Neural progenitor cell (in vitro differentiated cells): ENCODE results near the gene LRRC15. TPM values are rescaled to one million over a fixed set of nuclear protein-coding genes. Genes with fewer than 3 reads are reported as not detected.

Experiments used
- DNase-seq: peaks from one replicate; pipeline ENCODE4 v3.0.0-alpha.2; 2016; ENCODE audit warnings: low spot score
- H2AFZ ChIP-seq: fragments of 200-600 bp; sonication (generic); replicated peaks from 2 replicates; pipeline ENCODE4 v1.6.1; 2016; ENCODE audit warnings: antibody characterized with exemption
- H3F3A ChIP-seq: fragments of 200-600 bp; sonication (generic); 2 replicates; pipeline ENCODE4 v1.6.1; 2016; ENCODE audit warnings: antibody characterized with exemption, low read depth
- H3K27ac ChIP-seq: fragments of 200-600 bp; sonication (generic); 2 replicates; pipeline ENCODE4 v1.5.1; 2016; ENCODE audit warnings: mild to moderate bottlenecking
- H3K27me3 ChIP-seq: fragments of 200-600 bp; sonication (generic); 2 replicates; pipeline ENCODE4 v1.6.1; 2016; ENCODE audit warnings: mild to moderate bottlenecking, moderate library complexity
- H3K36me3 ChIP-seq: fragments of 200-600 bp; sonication (generic); 2 replicates; pipeline ENCODE4 v1.5.1; 2016
- H3K4me1 ChIP-seq: fragments of 200-600 bp; sonication (generic); 2 replicates; pipeline ENCODE4 v1.6.1; 2016; ENCODE audit warnings: mixed run types
- H3K4me2 ChIP-seq: fragments of 200-600 bp; sonication (generic); 2 replicates; pipeline ENCODE4 v1.6.1; 2016
- H3K4me3 ChIP-seq: fragments of 200-600 bp; sonication (generic); 2 replicates; pipeline ENCODE4 v1.5.1; 2016
- H3K79me2 ChIP-seq: fragments of 200-600 bp; sonication (generic); 2 replicates; pipeline ENCODE4 v1.6.1; 2016; ENCODE audit warnings: low read depth
- H3K9ac ChIP-seq: fragments of 200-600 bp; sonication (generic); 2 replicates; pipeline ENCODE4 v1.6.1; 2016
- H3K9me3 ChIP-seq: fragments of 200-600 bp; sonication (generic); 2 replicates; pipeline ENCODE4 v1.5.1; 2016; ENCODE audit warnings: low read depth
- H4K20me1 ChIP-seq: fragments of 200-600 bp; sonication (generic); 2 replicates; pipeline ENCODE4 v1.6.1; 2016; ENCODE audit warnings: low read depth
- H3K27ac Mint-ChIP-seq: 3 replicates; pipeline ENCODE4 v1.8.0; 2021; ENCODE audit warnings: mixed read lengths
- H3K27me3 Mint-ChIP-seq: 2 replicates; pipeline ENCODE4 v1.8.0; 2022; ENCODE audit warnings: low read depth, mild to moderate bottlenecking, inconsistent platforms, moderate library complexity, mixed read lengths; ENCODE audit not compliant: insufficient read depth
- H3K36me3 Mint-ChIP-seq: 3 replicates; pipeline ENCODE4 v1.8.0; 2021; ENCODE audit warnings: mixed read lengths
- H3K4me1 Mint-ChIP-seq: 3 replicates; pipeline ENCODE4 v1.8.0; 2021; ENCODE audit warnings: mixed read lengths
- H3K4me3 Mint-ChIP-seq: 3 replicates; pipeline ENCODE4 v1.8.0; 2021; ENCODE audit warnings: mild to moderate bottlenecking, moderate library complexity, mixed read lengths
- H3K9me3 Mint-ChIP-seq: 3 replicates; pipeline ENCODE4 v1.8.0; 2020; ENCODE audit warnings: mixed read lengths
- EZH2 ChIP-seq: fragments of 200-600 bp; sonication (generic); IDR thresholded peaks from 2 replicates; pipeline ENCODE4 v1.6.1; 2017; ENCODE audit warnings: antibody characterized with exemption, mild to moderate bottlenecking, moderate library complexity
- EZH2phosphoT487 ChIP-seq: fragments of 200-600 bp; sonication (generic); IDR thresholded peaks from 2 replicates; pipeline ENCODE4 v1.6.1; 2017; ENCODE audit warnings: antibody characterized with exemption
- total RNA-seq: library from RNA; depleted of rRNA; stranded (reverse); fragments of >200 nt; gene quantifications from 2 replicates; pipeline ENCODE4 v1.2.3, GENCODE V29; 2015; ENCODE audit warnings: low replicate concordance
- TF ChIP-seq, protein P1 (sequence below): fragments of 200-600 bp; sonication (generic); IDR thresholded peaks from 2 replicates; pipeline ENCODE4 v1.5.1; 2017; ENCODE audit warnings: antibody characterized with exemption, mild to moderate bottlenecking

LRRC15 gene
- total RNA-seq, 1 donor from 2014 or later, result not detected

DNA sequence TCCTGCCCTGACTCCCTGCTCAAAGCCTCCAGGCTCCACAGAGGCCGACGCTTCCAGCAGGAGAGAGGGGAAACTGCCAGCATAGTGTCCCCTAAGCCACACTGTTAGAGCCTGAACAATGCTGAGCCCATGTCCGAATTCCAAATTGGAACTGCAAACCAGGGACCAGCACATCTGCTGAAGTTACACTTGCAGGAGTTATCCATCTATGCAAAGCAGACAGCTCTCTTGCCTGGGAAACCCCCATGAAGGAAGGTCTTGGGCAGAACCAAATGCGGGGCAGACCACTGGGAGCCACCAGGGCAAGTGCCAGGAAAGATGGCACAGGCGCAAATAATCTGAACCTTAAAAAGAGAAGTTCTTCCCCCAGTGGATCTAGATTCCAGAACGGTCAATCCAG lies 625 bp downstream of the LRRC15 start:
- Histone ChIP-seq H3K27ac (no peak overlapping the region), H3K36me3 (no peaks in the 10 kb centered on the region), H3K27me3 (peaks cover 12% of the 10 kb centered on the region), H3K4me3 (no peak overlapping the region), H4K20me1 (no peaks in the 10 kb centered on the region), H3F3A (peaks cover 10% of the 10 kb centered on the region), H3K9ac (no peak overlapping the region), H3K4me1 (peaks cover 30% of the 10 kb centered on the region), H3K9me3 (no peaks in the 10 kb centered on the region), H2AFZ (no peak overlapping the region), H3K4me2 (no peak overlapping the region), H3K79me2 (no peaks in the 10 kb centered on the region)
- Mint-ChIP-seq H3K4me1 (peaks cover 33% of the 10 kb centered on the region), H3K36me3 (no peaks in the 10 kb centered on the region), H3K4me3 (no peak overlapping the region), H3K9me3 (no peaks in the 10 kb centered on the region), H3K27me3 (peaks cover 19% of the 10 kb centered on the region), H3K27ac (peak overlapping the region; percentile 78)
- no peak for DNase-seq
- TF ChIP-seq, protein P1, sequence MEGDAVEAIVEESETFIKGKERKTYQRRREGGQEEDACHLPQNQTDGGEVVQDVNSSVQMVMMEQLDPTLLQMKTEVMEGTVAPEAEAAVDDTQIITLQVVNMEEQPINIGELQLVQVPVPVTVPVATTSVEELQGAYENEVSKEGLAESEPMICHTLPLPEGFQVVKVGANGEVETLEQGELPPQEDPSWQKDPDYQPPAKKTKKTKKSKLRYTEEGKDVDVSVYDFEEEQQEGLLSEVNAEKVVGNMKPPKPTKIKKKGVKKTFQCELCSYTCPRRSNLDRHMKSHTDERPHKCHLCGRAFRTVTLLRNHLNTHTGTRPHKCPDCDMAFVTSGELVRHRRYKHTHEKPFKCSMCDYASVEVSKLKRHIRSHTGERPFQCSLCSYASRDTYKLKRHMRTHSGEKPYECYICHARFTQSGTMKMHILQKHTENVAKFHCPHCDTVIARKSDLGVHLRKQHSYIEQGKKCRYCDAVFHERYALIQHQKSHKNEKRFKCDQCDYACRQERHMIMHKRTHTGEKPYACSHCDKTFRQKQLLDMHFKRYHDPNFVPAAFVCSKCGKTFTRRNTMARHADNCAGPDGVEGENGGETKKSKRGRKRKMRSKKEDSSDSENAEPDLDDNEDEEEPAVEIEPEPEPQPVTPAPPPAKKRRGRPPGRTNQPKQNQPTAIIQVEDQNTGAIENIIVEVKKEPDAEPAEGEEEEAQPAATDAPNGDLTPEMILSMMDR, result no peak
- TF ChIP-seq EZH2 (no peak), EZH2phosphoT487 (no peak)

DNA sequence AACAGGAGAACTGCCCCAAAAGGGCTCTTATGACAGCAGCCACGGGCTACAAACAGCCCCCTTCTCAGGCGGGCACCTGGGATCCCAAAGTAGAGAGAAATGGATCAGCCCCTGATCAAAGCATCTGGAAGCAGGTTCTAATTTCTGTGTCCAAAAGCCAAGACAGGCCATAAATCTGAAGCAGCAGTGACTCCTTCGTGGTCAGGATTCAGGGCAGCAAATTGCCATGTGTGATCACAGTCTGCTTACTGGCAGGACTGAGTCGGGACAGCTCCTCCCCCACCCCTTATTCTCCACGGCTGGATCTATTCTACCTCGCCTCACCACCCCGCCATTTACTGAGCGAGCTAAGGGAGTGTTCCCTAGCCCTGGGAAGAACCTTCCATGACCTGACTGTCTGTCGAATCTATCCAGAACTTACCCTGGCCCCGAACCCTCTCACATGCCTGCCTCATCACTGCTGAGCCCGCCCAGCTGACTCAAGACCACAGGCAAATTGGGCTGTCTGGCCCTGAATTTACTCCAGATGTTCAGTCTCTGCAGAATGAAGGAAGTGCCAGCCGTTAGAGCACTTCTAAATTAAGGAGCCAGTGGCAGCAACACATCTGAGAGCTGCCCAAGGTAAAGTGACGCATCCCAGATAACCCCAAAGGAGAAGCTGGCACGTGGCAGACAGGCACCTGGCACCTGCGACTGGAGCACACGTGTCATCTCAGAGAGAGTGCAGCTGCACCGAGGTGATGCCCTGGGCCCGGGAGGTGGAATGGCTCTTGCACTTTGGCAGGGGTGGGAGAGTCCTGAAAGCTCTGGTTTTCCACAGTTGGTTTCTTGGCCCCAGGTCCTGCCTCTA lies 1.3 kb downstream of the LRRC15 start:
- Histone ChIP-seq H3K9ac (no peak overlapping the region), H3K27ac (no peak overlapping the region), H3F3A (peaks cover 10% of the 10 kb centered on the region), H3K4me3 (no peak overlapping the region), H4K20me1 (no peaks in the 10 kb centered on the region), H3K4me1 (peaks cover 30% of the 10 kb centered on the region), H2AFZ (no peak overlapping the region), H3K36me3 (no peaks in the 10 kb centered on the region), H3K9me3 (no peaks in the 10 kb centered on the region), H3K27me3 (peaks cover 12% of the 10 kb centered on the region), H3K4me2 (no peak overlapping the region), H3K79me2 (no peaks in the 10 kb centered on the region)
- TF ChIP-seq EZH2phosphoT487 (no peak), EZH2 (no peak)
- TF ChIP-seq, protein P1, result no peak
- Mint-ChIP-seq H3K36me3 (no peaks in the 10 kb centered on the region), H3K27ac (no peak overlapping the region), H3K27me3 (peaks cover 19% of the 10 kb centered on the region), H3K9me3 (no peaks in the 10 kb centered on the region), H3K4me3 (no peak overlapping the region), H3K4me1 (peaks cover 38% of the 10 kb centered on the region)
- DNase-seq, result peak; percentile 40

DNA sequence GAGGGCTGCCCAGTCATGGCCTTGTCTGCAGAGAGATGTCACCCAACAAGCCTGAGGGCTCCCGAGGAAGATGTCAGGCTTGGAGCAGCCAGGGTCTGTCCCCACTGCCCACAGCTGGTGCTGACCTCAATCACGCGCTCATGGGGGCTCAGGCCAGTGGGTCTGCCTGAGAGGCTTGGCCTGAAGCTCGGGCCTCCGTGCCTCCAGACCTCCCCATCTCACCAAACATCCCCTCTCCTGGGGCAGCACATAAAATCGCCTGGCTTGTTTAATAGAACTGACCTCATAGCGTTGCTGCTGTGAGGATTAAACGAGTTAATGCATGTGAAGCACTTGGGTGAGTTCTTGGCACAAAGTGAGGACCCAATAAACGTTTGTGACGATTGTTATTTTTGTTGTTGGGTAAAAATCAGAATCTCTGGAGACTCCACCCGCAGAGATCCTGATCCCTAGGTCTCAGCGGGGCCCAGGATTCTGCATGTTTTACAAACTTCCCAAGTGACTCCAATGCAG lies 3.5 kb downstream of the LRRC15 start:
- Histone ChIP-seq H2AFZ (no peak overlapping the region), H3K36me3 (no peaks in the 10 kb centered on the region), H3K9me3 (no peaks in the 10 kb centered on the region), H3K4me2 (no peak overlapping the region), H3K27ac (no peak overlapping the region), H3K4me3 (no peak overlapping the region), H3K27me3 (peaks cover 12% of the 10 kb centered on the region), H3K4me1 (peaks cover 30% of the 10 kb centered on the region), H4K20me1 (no peaks in the 10 kb centered on the region), H3K9ac (no peak overlapping the region), H3K79me2 (no peaks in the 10 kb centered on the region), H3F3A (peaks cover 9% of the 10 kb centered on the region)
- no peak overlapping the region for H3K27ac Mint-ChIP-seq
- no peak overlapping the region for H3K4me3 Mint-ChIP-seq
- no peak for DNase-seq
- H3K9me3 Mint-ChIP-seq, result no peaks in the 10 kb centered on the region
- TF ChIP-seq, protein P1, result no peak
- TF ChIP-seq EZH2phosphoT487 (no peak), EZH2 (no peak)
- peaks cover 38% of the 10 kb centered on the region for H3K4me1 Mint-ChIP-seq
- peaks cover 12% of the 10 kb centered on the region for H3K27me3 Mint-ChIP-seq
- no peaks in the 10 kb centered on the region for H3K36me3 Mint-ChIP-seq
